Ureter (tissue), 1 donor: Measurements from ENCODE around the gene PDZD7. TPM values are rescaled to one million over a fixed set of nuclear protein-coding genes. Genes with fewer than 3 reads are reported as not detected.

Experiments
- DNase-seq: peaks from one replicate; pipeline ENCODE4 v3.0.0-alpha.2; 2020; ENCODE audit warnings: low spot score
- total RNA-seq: library from RNA; stranded (reverse); gene quantifications from one replicate; pipeline ENCODE4 v1.2.4, GENCODE V29; 2023
- donor health status: DM: yes; HTN: yes; CAD: no.

Gene PDZD7
- total RNA-seq, 1 donor from 2014 or later = 0.18 TPM

- no peak for DNase-seq
Measured at GRCh38 chr10:100968062-100968736, 62.7 kb downstream of the PDZD7 start.

DNA sequence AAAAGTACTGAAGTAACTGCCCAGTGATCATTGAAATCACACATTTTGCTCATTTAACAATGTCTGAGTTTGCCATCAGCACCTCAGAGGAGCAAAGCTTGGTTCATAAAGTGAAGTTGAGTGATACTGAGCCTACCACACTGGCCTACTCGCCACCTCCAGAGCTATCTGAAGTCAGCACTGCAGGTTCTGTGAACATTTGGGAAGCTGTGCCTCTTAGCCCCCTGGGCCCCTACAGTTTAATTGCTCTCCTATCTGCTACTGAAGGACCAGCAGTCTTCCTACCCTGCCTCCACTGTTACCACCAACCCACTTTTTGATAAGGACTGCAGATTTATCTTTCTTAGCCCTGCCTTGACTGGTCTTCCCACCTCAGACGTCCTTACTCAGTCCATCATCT, 63.6 kb downstream of the PDZD7 start:
- DNase-seq = no peak

GRCh38 chr10:100966887-100967286, 64.0 kb downstream of the PDZD7 start:
- DNase-seq = no peak

DNA sequence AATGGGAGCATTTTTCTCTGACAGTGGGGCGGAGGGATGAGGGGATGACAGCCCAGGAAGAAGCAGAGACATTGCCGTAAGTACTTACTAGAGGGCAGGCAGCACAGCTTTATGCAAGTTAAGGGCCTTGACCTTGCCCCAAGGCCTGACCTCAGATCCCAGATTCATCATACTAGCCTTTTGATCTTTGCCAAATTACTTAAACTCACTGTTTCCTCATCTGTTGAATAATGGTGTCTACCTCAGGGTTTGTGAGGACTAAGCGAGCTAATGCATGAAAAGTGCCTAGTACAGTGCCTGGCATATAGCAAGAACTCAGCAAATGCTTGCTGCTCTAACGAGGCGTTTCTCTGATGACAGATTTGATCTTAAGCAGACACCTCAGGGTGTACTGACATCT, 65.1 kb downstream of the PDZD7 start:
- DNase-seq = no peak

- no peak for DNase-seq
Measured at GRCh38 chr10:100963826-100964225, 67.1 kb downstream of the PDZD7 start.

DNA sequence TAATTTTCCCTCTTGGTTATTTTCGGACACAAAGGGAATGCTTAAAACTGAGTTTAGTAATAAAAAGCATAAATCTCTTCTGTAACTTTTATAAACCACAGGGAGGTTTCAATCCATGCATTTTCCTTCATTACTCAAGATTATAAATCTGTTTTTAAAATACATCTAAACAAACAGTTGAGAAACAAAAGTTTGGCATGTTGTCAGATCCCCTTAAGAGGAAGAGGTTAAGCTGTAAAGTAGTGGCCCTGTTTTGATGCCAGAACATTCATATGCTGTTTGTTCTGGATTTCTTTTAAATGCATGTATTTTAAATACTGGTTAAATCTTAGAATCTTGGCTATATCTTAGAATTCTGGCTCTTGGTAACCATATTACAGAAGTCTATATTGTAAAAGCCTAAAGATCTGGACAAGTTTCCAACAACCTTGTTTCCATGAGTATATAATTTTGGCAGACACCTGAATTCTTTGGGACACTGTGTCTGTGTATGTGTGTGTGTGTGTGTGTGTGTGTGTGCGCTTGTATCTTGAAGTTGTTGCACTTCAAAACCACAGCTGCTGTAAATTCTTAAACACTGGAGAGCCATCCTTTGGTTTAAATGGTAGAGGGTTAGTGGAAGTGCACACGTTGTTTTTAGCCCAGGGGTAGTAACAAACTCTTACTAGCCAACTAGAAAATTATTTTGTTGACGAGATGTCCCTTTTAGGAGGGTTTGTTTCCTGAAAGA, 68.4 kb downstream of the PDZD7 start:
- no peak for DNase-seq

GRCh38 chr10:100960251-100960650, 70.7 kb downstream of the PDZD7 start:
- no peak for DNase-seq

Other genes with a start within 250 kb of the PDZD7 start
- gene SLF2, start 118.2 kb downstream of the PDZD7 start, total RNA-seq = 40.0 TPM
- gene SEMA4G, start 61.6 kb downstream of the PDZD7 start, total RNA-seq = 5.0 TPM
- gene MRPL43, start 43.6 kb downstream of the PDZD7 start, total RNA-seq = 74.7 TPM
- 13.7 TPM for gene TWNK, start 43.6 kb downstream of the PDZD7 start, total RNA-seq
- 63.6 TPM for gene LZTS2, start 31.3 kb downstream of the PDZD7 start, total RNA-seq
- 36.8 TPM for gene SFXN3, start 105 bp upstream of the PDZD7 start, total RNA-seq
- 3.4 TPM for gene KAZALD1, start 30.9 kb upstream of the PDZD7 start, total RNA-seq
- gene TLX1, start 100.2 kb upstream of the PDZD7 start, total RNA-seq = not detected
- not detected for gene LBX1, start 198.3 kb upstream of the PDZD7 start, total RNA-seq